Right lobe of liver (tissue), 6 donors: Measurements from ENCODE around the gene FOXQ1. TPM values are rescaled to one million over a fixed set of nuclear protein-coding genes. Genes with fewer than 3 reads are reported as not detected.

ENCODE experiments used
- ATAC-seq, 4 donors: fragments of 200-7000 bp; cut with Tn5 transposase; one replicate each; pipeline ENCODE4 v1.9.1; 2020; ENCODE audit warnings: mild to moderate bottlenecking in 4 of 4, moderate library complexity in 4 of 4
- DNase-seq, 3 donors: peaks; one replicate each; pipeline ENCODE4 v3.0.0-alpha.2; 2020
- H3K27ac ChIP-seq, 3 donors: fragments of 200-600 bp; one replicate each; pipeline ENCODE4 v1.8.0; 2022
- H3K27me3 ChIP-seq, 2 donors: fragments of 200-600 bp; one replicate each; pipeline ENCODE4 v1.8.0; 2022
- H3K36me3 ChIP-seq, 4 donors: fragments of 200-600 bp; sonication (generic) in 1 of 4; one replicate each; pipeline versions ENCODE4 v1.5.1 to v1.8.0; 2017 to 2022; ENCODE audit warnings: control low read depth in 1 of 4
- H3K4me1 ChIP-seq, 4 donors: fragments of 200-600 bp; sonication (generic) in 1 of 4; one replicate each; pipeline versions ENCODE4 v1.5.1 to v1.8.0; 2017 to 2022; ENCODE audit warnings: control low read depth in 1 of 4
- H3K4me3 ChIP-seq, 3 donors: fragments of 200-600 bp; one replicate each; pipeline ENCODE4 v1.8.0; 2022
- H3K9me3 ChIP-seq, 4 donors: fragments of 200-600 bp; sonication (generic) in 1 of 4; one replicate each; pipeline versions ENCODE4 v1.5.1 to v1.8.0; 2017 to 2022; ENCODE audit warnings: control low read depth in 1 of 4
- POLR2A ChIP-seq: fragments of 450-650 bp; IDR thresholded peaks from one replicate; pipeline ENCODE4 v1.6.1; 2017; ENCODE audit warnings: antibody characterized with exemption, mild to moderate bottlenecking
- WGBS: methylation state at CpG from one replicate; pipeline ENCODE4 v1.1.6; 2018; ENCODE audit warnings: low coverage, low lambda C conversion rate; ENCODE audit not compliant: insufficient coverage; ENCODE audit errors: missing lambda C conversion rate; 5-methylcytosine and 5-hydroxymethylcytosine counted together
- intact Hi-C, 2 donors: fragments of 100-400 bp; cut with DNase I; formaldehyde crosslinking; loops; one replicate each; pipeline versions ENCODE4 v1.11.2 to v1.14.1; 2022
- long read RNA-seq: library from polyadenylated mRNA; unstranded; transcript quantifications from one replicate; pipeline ENCODE4 v2.0.0, GENCODE V29; 2019
- total RNA-seq, 6 experiments: library from RNA; depleted of rRNA in 2 of 6; stranded (reverse); fragments of >200 nt in 2 of 6; fragmentation: NEBNext Ultra II Directional in 3 of 6; extraction: Animal tissue kit (Norgen Biotek cat#: 25700) in 3 of 6; gene quantifications; one replicate each; pipeline versions ENCODE4 v1.1.0 to v1.2.4, GENCODE V29; 2016 to 2023
- TF ChIP-seq, protein P1 (sequence below), 4 donors: fragments of 200-600 bp in 3 of 4; fragments of 450-650 bp in 1 of 4; IDR thresholded peaks; one replicate each; pipeline versions ENCODE4 v1.5.1 to v1.8.0; 2016 to 2022; ENCODE audit warnings: antibody characterized with exemption in 4 of 4, mild to moderate bottlenecking in 2 of 4
- donor health status: DM: no; HTN: yes; CAD: no.
- donor health status: DM: no; HTN: no; CAD: no.
- donor health status: DM: no; HTN: no; CAD: no.
- donor health status: DM: no; HTN: yes; CAD: no.
- donor health status: DM: no; HTN: yes; CAD: no.

The FOXQ1 gene, protein sequence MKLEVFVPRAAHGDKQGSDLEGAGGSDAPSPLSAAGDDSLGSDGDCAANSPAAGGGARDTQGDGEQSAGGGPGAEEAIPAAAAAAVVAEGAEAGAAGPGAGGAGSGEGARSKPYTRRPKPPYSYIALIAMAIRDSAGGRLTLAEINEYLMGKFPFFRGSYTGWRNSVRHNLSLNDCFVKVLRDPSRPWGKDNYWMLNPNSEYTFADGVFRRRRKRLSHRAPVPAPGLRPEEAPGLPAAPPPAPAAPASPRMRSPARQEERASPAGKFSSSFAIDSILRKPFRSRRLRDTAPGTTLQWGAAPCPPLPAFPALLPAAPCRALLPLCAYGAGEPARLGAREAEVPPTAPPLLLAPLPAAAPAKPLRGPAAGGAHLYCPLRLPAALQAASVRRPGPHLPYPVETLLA
- 1 to 10 TPM in 1 of 6 experiments, under 1 TPM in 5; 0.12 to 4.0 (median 0.23) TPM for total RNA-seq
- long read RNA-seq: 0 reads

DNA sequence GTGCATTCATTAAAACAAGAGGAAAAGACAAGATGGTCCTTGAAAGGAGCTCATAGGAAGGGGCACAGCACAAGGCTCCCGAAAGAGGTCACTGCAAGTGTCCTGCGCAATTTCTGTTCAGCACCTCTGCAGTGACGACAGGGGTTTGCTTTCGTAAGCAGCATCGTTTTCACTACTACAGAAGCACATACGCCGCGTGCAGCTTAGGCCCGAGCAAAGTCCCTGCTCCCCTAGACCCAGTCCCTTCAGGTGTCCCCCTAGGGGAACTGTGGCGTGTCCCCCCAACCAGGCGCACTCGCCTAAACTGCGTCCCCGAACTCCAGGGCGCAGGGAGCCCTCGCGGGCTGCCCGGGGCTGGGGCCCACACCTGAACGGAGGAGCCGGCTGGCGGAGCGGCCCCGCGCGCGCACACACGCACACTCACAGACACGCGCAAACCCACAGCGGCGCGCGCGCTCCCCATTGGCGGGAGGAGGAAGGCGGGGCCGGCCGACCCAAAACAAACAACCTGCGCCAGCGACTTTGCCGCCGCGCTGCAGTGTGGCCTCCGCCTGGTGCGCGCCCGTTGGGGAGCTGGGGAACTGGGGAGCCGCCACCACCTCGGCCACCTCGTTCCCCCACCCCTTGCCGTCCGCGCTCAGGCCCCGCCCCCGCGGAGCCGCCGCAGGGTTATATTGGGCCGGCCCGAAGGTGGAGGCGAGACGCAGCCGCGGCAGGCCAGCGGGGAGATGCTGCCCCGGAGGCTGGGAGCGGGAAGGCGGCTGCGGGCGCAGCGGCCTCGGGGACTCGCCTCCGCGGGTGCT is at the start of gene FOXQ1:
TSS of gene FOXQ1 (plus strand) at position 699 of the 803 bp plus-strand sequence. CDS start 607 bp downstream, outside the sequence.
- no peaks in the 10 kb centered on the region for H3K9me3 ChIP-seq
- H3K4me1 ChIP-seq: peaks cover 0 to 13% (median 2%) of the 10 kb centered on the region in 4 donors
- H3K27me3 ChIP-seq: peaks cover 0 to 13% of the 10 kb centered on the region in 2 donors
- TF ChIP-seq, protein P1, sequence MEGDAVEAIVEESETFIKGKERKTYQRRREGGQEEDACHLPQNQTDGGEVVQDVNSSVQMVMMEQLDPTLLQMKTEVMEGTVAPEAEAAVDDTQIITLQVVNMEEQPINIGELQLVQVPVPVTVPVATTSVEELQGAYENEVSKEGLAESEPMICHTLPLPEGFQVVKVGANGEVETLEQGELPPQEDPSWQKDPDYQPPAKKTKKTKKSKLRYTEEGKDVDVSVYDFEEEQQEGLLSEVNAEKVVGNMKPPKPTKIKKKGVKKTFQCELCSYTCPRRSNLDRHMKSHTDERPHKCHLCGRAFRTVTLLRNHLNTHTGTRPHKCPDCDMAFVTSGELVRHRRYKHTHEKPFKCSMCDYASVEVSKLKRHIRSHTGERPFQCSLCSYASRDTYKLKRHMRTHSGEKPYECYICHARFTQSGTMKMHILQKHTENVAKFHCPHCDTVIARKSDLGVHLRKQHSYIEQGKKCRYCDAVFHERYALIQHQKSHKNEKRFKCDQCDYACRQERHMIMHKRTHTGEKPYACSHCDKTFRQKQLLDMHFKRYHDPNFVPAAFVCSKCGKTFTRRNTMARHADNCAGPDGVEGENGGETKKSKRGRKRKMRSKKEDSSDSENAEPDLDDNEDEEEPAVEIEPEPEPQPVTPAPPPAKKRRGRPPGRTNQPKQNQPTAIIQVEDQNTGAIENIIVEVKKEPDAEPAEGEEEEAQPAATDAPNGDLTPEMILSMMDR (IDR thresholded peaks at IDR 0.05): no peak
- TF ChIP-seq POLR2A: peak; percentile 36
- peak; percentile 81 to 88 (median 86) for DNase-seq
- no peaks in the 10 kb centered on the region for H3K36me3 ChIP-seq
- intact Hi-C loops: no loop called here
- peak within 1 kb of the TSS; percentile 64 to 90 (median 68) for H3K27ac ChIP-seq
- peak; percentile 73 to 85 (median 80) for ATAC-seq
- WGBS: 13% methylated on average over 3 of the region's 75 CpGs
- H3K4me3 ChIP-seq: peak within 1 kb of the TSS; percentile 44 to 57 (median 47)

DNA sequence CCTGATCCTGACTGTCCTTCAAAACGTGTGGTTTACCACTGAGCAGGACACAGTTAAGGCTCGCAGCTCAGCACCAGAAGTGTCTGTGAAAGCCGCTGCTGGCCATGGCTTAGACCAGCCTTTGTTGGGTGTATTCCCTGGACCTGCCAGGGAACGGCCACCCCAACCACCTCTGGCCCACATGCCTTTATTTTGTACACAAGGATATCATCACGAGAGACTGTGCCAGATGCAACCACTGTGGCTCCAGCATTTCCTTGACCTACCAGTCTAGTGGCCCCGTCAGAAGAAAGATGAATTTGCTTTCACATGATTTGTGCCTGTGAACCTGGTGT is 49.2 kb upstream of the FOXQ1 start:
- H3K36me3 ChIP-seq: no peaks in the 10 kb centered on the region
- TF ChIP-seq, protein P1 (IDR thresholded peaks at IDR 0.05): no peak
- no peak for TF ChIP-seq POLR2A
- H3K27ac ChIP-seq: no peak overlapping the region
- DNase-seq (no peak), ATAC-seq (no peak)
- H3K4me1 ChIP-seq: no peaks in the 10 kb centered on the region
- intact Hi-C loops: no loop called here
- 67% methylated on average over 3 of the region's 6 CpGs for WGBS
- no peak overlapping the region for H3K4me3 ChIP-seq
- H3K9me3 ChIP-seq: no peaks in the 10 kb centered on the region
- H3K27me3 ChIP-seq: no peaks in the 10 kb centered on the region

DNA sequence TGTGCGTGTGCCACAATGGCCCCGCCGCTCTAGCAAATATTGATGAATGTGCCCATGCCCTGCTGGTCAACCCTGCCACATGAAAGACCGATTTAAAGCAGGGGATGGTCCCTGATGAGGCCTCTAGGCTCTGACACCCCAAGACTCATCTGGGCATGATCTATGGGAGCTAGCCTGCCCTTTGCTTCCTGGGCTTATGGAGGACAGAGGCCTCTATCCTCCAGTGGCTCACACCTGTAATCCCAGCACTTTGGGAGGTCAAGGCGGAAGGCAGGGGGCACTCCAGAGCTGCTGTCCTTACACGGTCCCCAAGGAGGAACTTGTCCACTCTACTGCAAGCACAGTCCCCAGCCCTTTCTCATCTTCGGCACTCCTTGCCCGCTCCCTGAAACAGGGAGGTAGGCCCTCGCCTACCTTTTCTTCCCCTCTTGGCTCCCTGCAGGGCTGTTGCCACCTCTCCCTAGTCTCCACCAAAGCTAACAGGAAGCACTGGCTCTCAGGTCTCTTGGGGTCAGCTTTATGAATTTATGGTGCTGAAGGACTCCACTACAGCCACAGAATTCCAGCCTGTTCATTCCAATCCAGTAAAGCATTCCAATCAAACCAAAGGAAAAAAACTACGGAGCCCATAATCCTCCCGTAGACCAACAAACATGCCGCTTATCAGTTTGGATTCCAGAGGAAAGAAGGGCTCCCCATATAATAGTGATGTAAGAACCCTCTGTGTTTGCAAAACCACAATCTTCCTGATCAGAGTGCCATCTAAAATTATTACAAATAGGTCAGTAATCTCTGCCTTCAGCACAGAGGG is 48.7 kb upstream of the FOXQ1 start:
- Histone ChIP-seq H3K27ac (no peak overlapping the region), H3K4me1 (no peaks in the 10 kb centered on the region), H3K36me3 (no peaks in the 10 kb centered on the region), H3K4me3 (no peak overlapping the region), H3K27me3 (no peaks in the 10 kb centered on the region), H3K9me3 (no peaks in the 10 kb centered on the region)
- TF ChIP-seq, protein P1 (IDR thresholded peaks at IDR 0.05): no peak
- TF ChIP-seq POLR2A: no peak
- peak in 1 of 4 donors; percentile 38 for ATAC-seq
- 74% methylated on average over 6 of the region's 12 CpGs for WGBS
- DNase-seq: no peak
- intact Hi-C loops: no loop called here

DNA sequence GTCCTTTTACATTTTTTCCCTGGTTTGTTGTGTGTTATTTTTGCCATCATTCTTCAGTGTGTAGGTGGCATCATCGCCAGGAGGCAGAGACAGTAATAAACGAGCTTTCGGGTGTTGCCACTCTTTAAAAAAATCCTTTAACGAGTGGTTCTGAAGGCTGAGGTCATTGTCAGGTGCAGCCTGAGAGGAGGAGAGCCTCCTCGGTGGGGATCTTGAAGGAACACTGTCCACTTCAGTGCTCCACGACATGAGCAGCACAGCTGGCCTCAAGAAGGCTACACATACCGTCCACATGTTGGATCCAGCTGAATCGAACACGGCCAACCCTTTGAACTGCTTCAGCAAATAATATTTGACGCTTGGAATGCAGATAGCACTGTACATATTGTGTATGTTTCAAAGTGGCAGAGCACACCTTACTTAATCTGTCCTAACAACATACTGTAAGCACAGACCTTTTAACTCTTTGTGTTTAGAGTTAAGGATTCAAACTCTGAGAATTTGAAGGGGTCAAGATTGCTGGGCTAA is 48.0 kb upstream of the FOXQ1 start:
- Histone ChIP-seq H3K9me3 (no peaks in the 10 kb centered on the region), H3K27ac (no peak overlapping the region), H3K36me3 (no peaks in the 10 kb centered on the region), H3K27me3 (no peaks in the 10 kb centered on the region), H3K4me1 (no peaks in the 10 kb centered on the region), H3K4me3 (no peak overlapping the region)
- ATAC-seq: no peak
- TF ChIP-seq POLR2A: no peak
- TF ChIP-seq, protein P1 (IDR thresholded peaks at IDR 0.05): no peak
- intact Hi-C loops: no loop called here
- DNase-seq: no peak
- 67% methylated on average over 10 of the region's 10 CpGs for WGBS
